A172 (cell line): Measurements from ENCODE around the gene CEMIP2. TPM values are rescaled to one million over a fixed set of nuclear protein-coding genes. Genes with fewer than 3 reads are reported as not detected.
"Not testable (repeated sequence)": the region's sequence is repeated elsewhere in the genome, so short reads cannot be mapped to it uniquely, and the experiment has no call there.

Experiments used
- DNase-seq: peaks from one replicate; pipeline ENCODE4 v3.0.0-alpha.2; 2015; ENCODE audit warnings: low spot score
- total RNA-seq: library from RNA; depleted of rRNA; stranded (reverse); fragments of >200 nt; shearing (Covaris generic); gene quantifications from 2 replicates; pipeline ENCODE4 v1.2.3, GENCODE V29; 2014

Gene CEMIP2
- total RNA-seq, 1 experiment from 2014 or later = 11.6 TPM

GRCh38 chr9:71709384-71709783 is 58.9 kb downstream of the CEMIP2 start:
- DNase-seq = no peak

- DNase-seq = no peak
Observed at GRCh38 chr9:71706176-71706575, 62.1 kb downstream of the CEMIP2 start.

GRCh38 chr9:71704796-71705195 is 63.5 kb downstream of the CEMIP2 start:
- no peak for DNase-seq

- DNase-seq = no peak
Observed at GRCh38 chr9:71703172-71703872, 65.0 kb downstream of the CEMIP2 start.

- no peak for DNase-seq
Observed at GRCh38 chr9:71697882-71698281, 70.4 kb downstream of the CEMIP2 start.

GRCh38 chr9:71694332-71694731 is 74.0 kb downstream of the CEMIP2 start:
- DNase-seq = no peak

GRCh38 chr9:71693607-71694006 is 74.7 kb downstream of the CEMIP2 start:
- DNase-seq = no peak

- DNase-seq = no peak
Observed at GRCh38 chr9:71692337-71692736, 76.0 kb downstream of the CEMIP2 start.

- DNase-seq = not testable (repeated sequence)
Observed at GRCh38 chr9:71691576-71691975, 76.7 kb downstream of the CEMIP2 start.

GRCh38 chr9:71690689-71691435 is 77.5 kb downstream of the CEMIP2 start:
- DNase-seq = no peak

GRCh38 chr9:71690063-71690688 is 78.1 kb downstream of the CEMIP2 start:
- no peak for DNase-seq

GRCh38 chr9:71687676-71688075 is 80.6 kb downstream of the CEMIP2 start:
- no peak for DNase-seq

- no peak for DNase-seq
Observed at GRCh38 chr9:71685988-71686387, 82.3 kb downstream of the CEMIP2 start.

GRCh38 chr9:71685394-71685793 is 82.9 kb downstream of the CEMIP2 start:
- no peak for DNase-seq

GRCh38 chr9:71684566-71684965 is 83.7 kb downstream of the CEMIP2 start:
- DNase-seq = no peak

- DNase-seq = peak; percentile 74
Observed at GRCh38 chr9:71683598-71684235, 84.6 kb downstream of the CEMIP2 start.

GRCh38 chr9:71681708-71682272 is 86.5 kb downstream of the CEMIP2 start:
- peak; percentile 76 for DNase-seq

- no peak for DNase-seq
Observed at GRCh38 chr9:71681104-71681707, 87.1 kb downstream of the CEMIP2 start.

- DNase-seq = peak; percentile 40
Observed at GRCh38 chr9:71680189-71680980, 87.9 kb downstream of the CEMIP2 start.

- no peak for DNase-seq
Observed at GRCh38 chr9:71678999-71679398, 89.3 kb downstream of the CEMIP2 start.

GRCh38 chr9:71677209-71677608 is 91.1 kb downstream of the CEMIP2 start:
- no peak for DNase-seq
